H1 (cell line): Measurements from ENCODE around the gene DENND1A.

Experiments
- CHD2 ChIP-seq: IDR thresholded peaks from 2 replicates; pipeline ENCODE4 v1.6.1; 2012; ENCODE audit warnings: low read length, improper control_type of control experiment
- POLR2A ChIP-seq, 2 experiments: IDR thresholded peaks; 1 replicate in 1 of 2; 2 replicates in 1 of 2; pipeline ENCODE4 v1.6.1; 2011; ENCODE audit warnings: low read depth in 2 of 2, low read length in 2 of 2, mild to moderate bottlenecking in 2 of 2; ENCODE audit errors: control extremely low read depth in 1 of 2

GRCh38 chr9:123542435-123543225, 387.3 kb downstream of the DENND1A start:
- TF ChIP-seq POLR2A (IDR thresholded peaks at IDR 0.05; ENCODE audit: control extremely low read depth in 1 of 2, low read depth in 2 of 2, low read length in 2 of 2) (no peak), CHD2 (no peak)
